Measurements from ENCODE around the gene PIP4K2B.

Gene PIP4K2B

DNA sequence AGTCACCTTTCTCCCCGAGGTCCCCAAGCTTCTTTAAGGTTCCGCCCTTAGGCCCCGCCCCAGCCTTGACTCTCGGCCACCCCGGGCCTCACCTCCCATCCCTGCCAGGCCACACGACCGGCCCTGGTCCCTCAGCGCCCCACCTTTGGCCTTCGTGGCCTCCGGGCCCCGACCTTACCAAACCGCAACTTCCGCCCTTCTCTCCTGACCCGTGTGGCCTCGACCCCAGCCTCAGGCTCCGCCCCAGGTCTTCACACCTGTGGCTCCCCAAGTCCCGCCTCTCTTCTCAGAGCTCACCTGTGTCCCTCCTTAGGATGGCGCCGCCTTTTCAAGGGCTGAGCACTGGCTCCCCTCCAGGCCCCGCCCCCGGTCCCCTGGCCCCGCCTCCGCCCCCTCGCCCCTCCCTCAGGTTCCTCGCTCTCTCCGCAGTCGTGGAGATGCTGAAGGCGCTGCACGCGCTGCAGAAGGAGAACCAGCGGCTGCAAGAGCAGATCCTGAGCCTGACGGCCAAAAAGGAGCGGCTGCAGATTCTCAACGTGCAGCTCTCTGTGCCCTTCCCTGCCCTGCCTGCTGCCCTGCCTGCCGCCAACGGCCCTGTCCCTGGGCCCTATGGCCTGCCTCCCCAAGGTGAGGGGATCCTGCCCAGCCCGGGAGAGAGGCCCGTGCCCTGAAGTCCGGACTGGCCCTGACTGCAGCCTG lies 79.3 kb downstream of the PIP4K2B start:
- in situ Hi-C loops (cut with HindIII; ENCODE audit: low pct_ligation_motif_present, low sequenced_read_pairs) = no loop called here
- TF ChIP-seq, protein P1, sequence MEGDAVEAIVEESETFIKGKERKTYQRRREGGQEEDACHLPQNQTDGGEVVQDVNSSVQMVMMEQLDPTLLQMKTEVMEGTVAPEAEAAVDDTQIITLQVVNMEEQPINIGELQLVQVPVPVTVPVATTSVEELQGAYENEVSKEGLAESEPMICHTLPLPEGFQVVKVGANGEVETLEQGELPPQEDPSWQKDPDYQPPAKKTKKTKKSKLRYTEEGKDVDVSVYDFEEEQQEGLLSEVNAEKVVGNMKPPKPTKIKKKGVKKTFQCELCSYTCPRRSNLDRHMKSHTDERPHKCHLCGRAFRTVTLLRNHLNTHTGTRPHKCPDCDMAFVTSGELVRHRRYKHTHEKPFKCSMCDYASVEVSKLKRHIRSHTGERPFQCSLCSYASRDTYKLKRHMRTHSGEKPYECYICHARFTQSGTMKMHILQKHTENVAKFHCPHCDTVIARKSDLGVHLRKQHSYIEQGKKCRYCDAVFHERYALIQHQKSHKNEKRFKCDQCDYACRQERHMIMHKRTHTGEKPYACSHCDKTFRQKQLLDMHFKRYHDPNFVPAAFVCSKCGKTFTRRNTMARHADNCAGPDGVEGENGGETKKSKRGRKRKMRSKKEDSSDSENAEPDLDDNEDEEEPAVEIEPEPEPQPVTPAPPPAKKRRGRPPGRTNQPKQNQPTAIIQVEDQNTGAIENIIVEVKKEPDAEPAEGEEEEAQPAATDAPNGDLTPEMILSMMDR (IDR thresholded peaks at IDR 0.05; ENCODE audit: low read depth, low read length, missing control alignments) = no peak

DNA sequence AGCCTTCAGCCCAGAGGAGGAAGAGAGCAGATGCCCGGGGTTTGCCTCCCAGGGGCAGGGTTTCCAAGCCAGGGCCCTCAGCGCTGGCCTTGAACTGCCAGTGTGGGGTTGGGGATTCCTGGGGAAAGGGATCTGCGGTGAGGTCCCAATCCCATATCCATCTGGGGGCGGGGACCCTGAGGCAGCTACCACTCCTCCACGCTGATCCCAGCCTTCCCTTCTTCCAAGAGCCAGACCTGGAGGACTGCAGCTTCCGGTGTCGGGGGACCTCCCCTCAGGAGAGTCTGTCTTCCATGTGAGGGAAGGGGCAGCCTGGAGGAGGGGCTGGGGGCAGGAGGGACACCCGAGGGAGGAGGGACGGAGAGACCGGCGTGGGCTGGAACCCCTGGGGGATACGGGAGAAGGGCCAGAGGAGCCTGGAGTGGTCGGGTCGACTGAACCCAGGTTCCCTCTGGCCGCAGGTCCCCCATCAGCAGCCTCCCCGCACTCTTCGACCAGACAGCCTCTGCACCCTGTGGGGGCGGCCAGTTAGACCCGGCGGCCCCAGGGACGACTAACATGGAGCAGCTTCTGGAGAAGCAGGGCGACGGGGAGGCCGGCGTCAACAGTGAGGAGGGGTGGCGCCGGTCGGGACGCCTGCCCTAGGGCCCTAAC lies 79.9 kb downstream of the PIP4K2B start:
- H3K36me3 ChIP-seq (replicated peaks) = peaks cover 12% of the 10 kb centered on the region

More for the DNA sequence above, 79.3 kb downstream of the PIP4K2B start:
- Histone ChIP-seq H3K27ac (no peak overlapping the region), H3K27me3 (replicated peaks) (no peaks in the 10 kb centered on the region), H3K4me3 (ENCODE audit: low read depth, low read length) (no peak overlapping the region), H3K36me3 (replicated peaks) (peaks cover 16% of the 10 kb centered on the region)
- DNase-seq = no peak

DNA sequence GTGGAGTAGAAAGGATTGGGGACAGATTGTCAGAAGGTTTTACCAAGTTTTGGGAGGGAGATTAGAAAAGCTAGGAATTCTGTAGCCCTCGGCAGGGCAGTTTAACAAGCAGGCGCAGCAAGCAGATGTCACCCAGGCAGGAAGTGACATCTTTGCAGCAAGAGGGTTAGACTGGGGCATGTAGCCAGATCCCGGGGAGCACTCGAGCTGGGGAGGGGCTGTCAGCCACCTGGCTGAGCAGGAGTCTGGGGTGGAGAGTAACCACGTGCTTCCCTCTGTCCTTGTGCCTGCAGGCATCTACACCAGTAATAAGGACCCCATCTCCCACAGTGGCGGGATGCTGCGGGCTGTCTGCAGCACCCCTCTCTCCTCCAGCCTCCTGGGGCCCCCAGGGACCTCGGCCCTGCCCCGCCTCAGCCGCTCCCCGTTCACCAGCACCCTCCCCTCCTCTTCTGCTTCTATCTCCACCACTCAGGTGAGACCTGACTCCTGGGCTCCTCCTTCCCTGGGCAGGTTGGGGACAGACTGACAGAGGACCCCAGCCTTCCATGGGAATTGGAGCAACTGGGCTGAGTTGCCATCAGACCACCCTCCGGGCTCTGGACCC lies 82.1 kb downstream of the PIP4K2B start:
- no peak for DNase-seq
- H3K4me3 ChIP-seq (ENCODE audit: low read depth, low read length) = no peak overlapping the region
- TF ChIP-seq, protein P1 (IDR thresholded peaks at IDR 0.05; ENCODE audit: low read depth, low read length, missing control alignments) = no peak
- in situ Hi-C loops (cut with HindIII; ENCODE audit: low pct_ligation_motif_present, low sequenced_read_pairs) = no loop called here
- no peak overlapping the region for H3K27ac ChIP-seq
- H3K27me3 ChIP-seq (replicated peaks) = no peaks in the 10 kb centered on the region
- H3K36me3 ChIP-seq (replicated peaks) = peaks cover 22% of the 10 kb centered on the region

More for the DNA sequence above, 79.9 kb downstream of the PIP4K2B start:
- H3K27me3 ChIP-seq (replicated peaks) = no peaks in the 10 kb centered on the region
- DNase-seq = no peak
- in situ Hi-C loops (cut with HindIII; ENCODE audit: low pct_ligation_motif_present, low sequenced_read_pairs) = no loop called here
- no peak overlapping the region for H3K4me3 ChIP-seq (ENCODE audit: low read depth, low read length)
- TF ChIP-seq, protein P1 (IDR thresholded peaks at IDR 0.05; ENCODE audit: low read depth, low read length, missing control alignments) = no peak
- H3K27ac ChIP-seq = no peak overlapping the region

DNA sequence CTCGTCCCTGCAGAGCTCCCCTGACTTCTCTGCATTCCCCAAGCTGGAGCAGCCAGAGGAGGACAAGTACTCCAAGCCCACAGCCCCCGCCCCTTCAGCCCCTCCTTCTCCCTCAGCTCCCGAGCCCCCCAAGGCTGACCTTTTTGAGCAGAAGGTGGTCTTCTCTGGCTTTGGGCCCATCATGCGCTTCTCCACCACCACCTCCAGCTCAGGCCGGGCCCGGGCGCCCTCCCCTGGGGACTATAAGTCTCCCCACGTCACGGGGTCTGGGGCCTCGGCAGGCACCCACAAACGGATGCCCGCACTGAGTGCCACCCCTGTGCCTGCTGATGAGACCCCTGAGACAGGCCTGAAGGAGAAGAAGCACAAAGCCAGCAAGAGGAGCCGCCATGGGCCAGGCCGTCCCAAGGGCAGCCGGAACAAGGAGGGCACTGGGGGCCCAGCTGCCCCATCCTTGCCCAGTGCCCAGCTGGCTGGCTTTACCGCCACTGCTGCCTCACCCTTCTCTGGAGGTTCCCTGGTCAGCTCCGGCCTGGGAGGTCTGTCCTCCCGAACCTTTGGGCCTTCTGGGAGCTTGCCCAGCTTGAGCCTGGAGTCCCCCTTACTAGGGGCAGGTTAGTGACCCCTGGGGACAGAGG lies 82.9 kb downstream of the PIP4K2B start:
- no peaks in the 10 kb centered on the region for H3K27me3 ChIP-seq (replicated peaks)
- in situ Hi-C loops (cut with HindIII; ENCODE audit: low pct_ligation_motif_present, low sequenced_read_pairs) = no loop called here
- H3K36me3 ChIP-seq (replicated peaks) = peaks cover 30% of the 10 kb centered on the region
- no peak overlapping the region for H3K27ac ChIP-seq
- no peak for DNase-seq
- TF ChIP-seq, protein P1 (IDR thresholded peaks at IDR 0.05; ENCODE audit: low read depth, low read length, missing control alignments) = no peak
- H3K4me3 ChIP-seq (ENCODE audit: low read depth, low read length) = no peak overlapping the region

All from brain microvascular endothelial cell (primary cell).